RWPE2 (cell line): Measurements from ENCODE around the gene SLC35E4.
A peak's percentile ranks its signal among the peaks of the same experiment; 100 is the strongest.
"Not testable (repeated sequence)": the region's sequence is repeated elsewhere in the genome, so short reads cannot be mapped to it uniquely, and the experiment has no call there.

Experiments used
- ATAC-seq: fragments of 200-7000 bp; cut with Tn5 transposase; 3 replicates; pipeline ENCODE4 v1.9.1; 2021; ENCODE audit warnings: low read depth
- DNase-seq: peaks from one replicate; pipeline ENCODE4 v3.0.0-alpha.2; 2020; ENCODE audit warnings: low spot score
- H3K27ac ChIP-seq: fragments of 450-650 bp; 2 replicates; pipeline ENCODE4 v1.5.1; 2017; ENCODE audit warnings: mild to moderate bottlenecking; ENCODE audit not compliant: poor library complexity, severe bottlenecking
- H3K27me3 ChIP-seq: fragments of 250-450 bp; sonication (Bioruptor Pico); 2 replicates; pipeline ENCODE4 v1.5.1; 2021; ENCODE audit warnings: mild to moderate bottlenecking, moderate library complexity; ENCODE audit not compliant: insufficient read depth, poor library complexity, severe bottlenecking
- H3K36me3 ChIP-seq: fragments of 250-450 bp; sonication (Bioruptor Pico); 2 replicates; pipeline ENCODE4 v1.5.1; 2020; ENCODE audit warnings: low read depth, mild to moderate bottlenecking, moderate library complexity
- H3K4me1 ChIP-seq: fragments of 250-450 bp; sonication (Bioruptor Pico); 2 replicates; pipeline ENCODE4 v1.5.1; 2021; ENCODE audit warnings: mild to moderate bottlenecking, moderate library complexity; ENCODE audit not compliant: insufficient read depth, poor library complexity, severe bottlenecking
- H3K4me3 ChIP-seq: fragments of 250-450 bp; sonication (Bioruptor Pico); 2 replicates; pipeline ENCODE4 v1.5.1; 2021; ENCODE audit warnings: mild to moderate bottlenecking, moderate library complexity; ENCODE audit not compliant: severe bottlenecking
- H3K9me3 ChIP-seq: fragments of 250-450 bp; sonication (Bioruptor Pico); 2 replicates; pipeline ENCODE4 v1.5.1; 2021; ENCODE audit warnings: mild to moderate bottlenecking, moderate library complexity; ENCODE audit not compliant: severe bottlenecking
- TF ChIP-seq, protein P1 (sequence below): fragments of 450-650 bp; IDR thresholded peaks from one replicate; pipeline ENCODE4 v1.5.1; 2017; ENCODE audit warnings: mild to moderate bottlenecking, moderate library complexity; ENCODE audit not compliant: poor library complexity, severe bottlenecking

The SLC35E4 gene, protein sequence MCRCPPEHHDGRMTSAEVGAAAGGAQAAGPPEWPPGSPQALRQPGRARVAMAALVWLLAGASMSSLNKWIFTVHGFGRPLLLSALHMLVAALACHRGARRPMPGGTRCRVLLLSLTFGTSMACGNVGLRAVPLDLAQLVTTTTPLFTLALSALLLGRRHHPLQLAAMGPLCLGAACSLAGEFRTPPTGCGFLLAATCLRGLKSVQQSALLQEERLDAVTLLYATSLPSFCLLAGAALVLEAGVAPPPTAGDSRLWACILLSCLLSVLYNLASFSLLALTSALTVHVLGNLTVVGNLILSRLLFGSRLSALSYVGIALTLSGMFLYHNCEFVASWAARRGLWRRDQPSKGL

DNA sequence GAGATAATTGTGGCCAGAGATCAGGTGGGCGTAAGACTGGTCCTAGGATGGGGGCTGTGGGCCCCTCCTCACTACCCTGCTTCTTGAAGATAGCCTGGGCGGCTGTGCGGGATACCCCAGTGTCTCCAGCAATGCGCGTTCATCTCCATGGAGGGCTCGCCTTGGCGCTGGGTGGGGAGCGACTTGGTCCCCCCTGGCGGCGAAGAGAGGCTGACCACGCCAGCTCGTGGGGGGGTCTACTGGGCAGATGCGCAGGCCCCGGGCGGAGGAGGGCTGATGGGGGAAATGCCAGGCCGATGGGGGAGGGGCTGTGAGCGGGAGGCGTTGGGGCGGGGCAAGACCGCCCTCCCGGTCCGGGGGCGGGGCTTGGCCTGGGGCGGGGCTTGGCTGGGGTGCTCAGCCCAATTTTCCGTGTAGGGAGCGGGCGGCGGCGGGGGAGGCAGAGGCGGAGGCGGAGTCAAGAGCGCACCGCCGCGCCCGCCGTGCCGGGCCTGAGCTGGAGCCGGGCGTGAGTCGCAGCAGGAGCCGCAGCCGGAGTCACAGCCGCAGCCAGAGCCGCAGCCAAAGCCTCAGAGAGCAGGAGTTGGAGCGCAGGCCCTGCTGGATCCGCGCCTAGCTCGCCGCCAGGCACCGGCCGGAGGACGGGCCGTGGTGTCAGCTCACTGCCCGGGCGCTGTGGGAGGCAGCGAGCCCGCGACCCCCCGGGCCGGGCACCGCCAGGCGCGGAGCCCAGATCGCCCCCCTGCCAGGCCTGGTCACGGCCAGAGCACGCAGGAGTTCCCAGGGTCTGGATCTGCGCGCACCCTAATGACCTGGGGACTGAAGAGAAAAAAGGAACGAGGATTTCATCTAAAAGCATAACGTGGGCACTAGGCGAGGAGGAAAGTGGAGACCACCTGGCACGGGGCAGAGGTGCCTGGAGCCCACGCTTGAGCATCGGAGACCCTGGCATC, at the start of gene SLC35E4:
Gene SLC35E4 (plus strand): TSS at position 509 of the 953 bp plus-strand sequence. CDS start 670 bp downstream, outside the sequence.
- H3K9me3 ChIP-seq, result no peaks in the 10 kb centered on the region
- peak; percentile 90 for DNase-seq
- H3K4me3 ChIP-seq, result peak within 1 kb of the TSS; percentile 44
- TF ChIP-seq, protein P1, sequence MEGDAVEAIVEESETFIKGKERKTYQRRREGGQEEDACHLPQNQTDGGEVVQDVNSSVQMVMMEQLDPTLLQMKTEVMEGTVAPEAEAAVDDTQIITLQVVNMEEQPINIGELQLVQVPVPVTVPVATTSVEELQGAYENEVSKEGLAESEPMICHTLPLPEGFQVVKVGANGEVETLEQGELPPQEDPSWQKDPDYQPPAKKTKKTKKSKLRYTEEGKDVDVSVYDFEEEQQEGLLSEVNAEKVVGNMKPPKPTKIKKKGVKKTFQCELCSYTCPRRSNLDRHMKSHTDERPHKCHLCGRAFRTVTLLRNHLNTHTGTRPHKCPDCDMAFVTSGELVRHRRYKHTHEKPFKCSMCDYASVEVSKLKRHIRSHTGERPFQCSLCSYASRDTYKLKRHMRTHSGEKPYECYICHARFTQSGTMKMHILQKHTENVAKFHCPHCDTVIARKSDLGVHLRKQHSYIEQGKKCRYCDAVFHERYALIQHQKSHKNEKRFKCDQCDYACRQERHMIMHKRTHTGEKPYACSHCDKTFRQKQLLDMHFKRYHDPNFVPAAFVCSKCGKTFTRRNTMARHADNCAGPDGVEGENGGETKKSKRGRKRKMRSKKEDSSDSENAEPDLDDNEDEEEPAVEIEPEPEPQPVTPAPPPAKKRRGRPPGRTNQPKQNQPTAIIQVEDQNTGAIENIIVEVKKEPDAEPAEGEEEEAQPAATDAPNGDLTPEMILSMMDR, result no peak
- peak; percentile 78 for ATAC-seq
- no peaks in the 10 kb centered on the region for H3K36me3 ChIP-seq
- peak within 1 kb of the TSS; percentile 79 for H3K27ac ChIP-seq
- no peaks in the 10 kb centered on the region for H3K27me3 ChIP-seq
- H3K4me1 ChIP-seq, result peaks cover 6% of the 10 kb centered on the region

DNA sequence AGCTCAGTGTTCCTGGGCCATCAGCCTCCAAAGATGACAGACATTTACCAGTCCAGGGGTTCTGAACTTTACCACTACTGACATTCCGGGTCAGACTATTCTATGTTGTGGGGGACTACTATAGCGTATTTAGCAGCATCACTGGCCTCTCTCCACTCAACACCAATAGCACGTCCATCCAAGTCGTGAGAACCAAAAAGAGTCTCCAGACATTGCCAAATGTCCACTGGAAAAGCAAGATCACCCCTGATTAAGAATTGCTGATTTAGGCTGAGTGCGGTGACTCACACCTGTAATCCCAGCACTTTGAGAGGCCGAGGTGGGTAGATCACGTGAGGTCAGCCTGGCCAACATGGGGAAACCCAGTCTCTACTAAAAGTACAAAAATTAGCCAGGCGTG, 49.2 kb upstream of the SLC35E4 start:
- Histone ChIP-seq H3K4me3 (no peak overlapping the region), H3K9me3 (no peaks in the 10 kb centered on the region), H3K27ac (no peak overlapping the region), H3K36me3 (peaks cover 84% of the 10 kb centered on the region), H3K27me3 (no peaks in the 10 kb centered on the region), H3K4me1 (peaks cover 7% of the 10 kb centered on the region)
- DNase-seq (no peak), ATAC-seq (no peak)
- TF ChIP-seq, protein P1, result no peak

GRCh38 chr22:30591191-30591587, 44.4 kb upstream of the SLC35E4 start:
- Histone ChIP-seq H3K4me1 (peaks cover 10% of the 10 kb centered on the region), H3K4me3 (peak overlapping the region; percentile 53), H3K27me3 (no peaks in the 10 kb centered on the region), H3K36me3 (peaks cover 42% of the 10 kb centered on the region), H3K27ac (peak overlapping the region; percentile 44), H3K9me3 (no peaks in the 10 kb centered on the region)
- ATAC-seq, result no peak
- TF ChIP-seq, protein P1, result no peak
- DNase-seq, result no peak

GRCh38 chr22:30591588-30592359, 43.8 kb upstream of the SLC35E4 start, which contains the start of gene PES1:
TSS of gene PES1 (minus strand) at chr22:30591910. CDS start at chr22:30591833, 77 bp downstream.
- H3K27ac ChIP-seq, result peak within 1 kb of the TSS; percentile 44
- peak within 1 kb of the TSS; percentile 53 for H3K4me3 ChIP-seq
- H3K27me3 ChIP-seq, result no peaks in the 10 kb centered on the region
- H3K9me3 ChIP-seq, result no peaks in the 10 kb centered on the region
- DNase-seq (peak; percentile 95), ATAC-seq (peak; percentile 99)
- TF ChIP-seq, protein P1, result no peak
- H3K4me1 ChIP-seq, result peaks cover 10% of the 10 kb centered on the region
- peaks cover 37% of the 10 kb centered on the region for H3K36me3 ChIP-seq

DNA sequence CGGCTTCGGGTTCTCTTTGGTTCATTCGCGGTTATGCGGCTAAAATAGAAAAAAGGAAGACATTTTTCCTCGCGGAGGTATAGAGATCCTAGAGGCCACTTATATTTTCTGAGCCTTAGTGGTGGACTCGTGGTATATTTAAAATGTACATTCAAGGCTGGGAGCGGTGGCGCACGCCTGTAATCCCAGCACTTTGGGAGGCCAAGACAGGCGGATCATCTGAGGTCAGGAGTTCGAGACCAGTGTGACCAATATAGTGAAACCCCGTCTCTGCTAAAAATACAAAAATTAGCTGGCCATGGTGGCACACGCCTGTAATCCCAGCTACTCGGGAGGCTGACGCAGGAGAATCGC, 43.2 kb upstream of the SLC35E4 start:
- not testable (repeated sequence) for H3K27me3 ChIP-seq, DNase-seq, H3K9me3 ChIP-seq, ATAC-seq
- Histone ChIP-seq H3K27ac (peak overlapping the region; percentile 44), H3K4me3 (peak overlapping the region; percentile 53), H3K4me1 (peaks cover 10% of the 10 kb centered on the region), H3K36me3 (peaks cover 31% of the 10 kb centered on the region)
